ELR (cell line): ENCODE results near the gene LPGAT1.
"Not testable (repeated sequence)": the region's sequence is repeated elsewhere in the genome, so short reads cannot be mapped to it uniquely, and the experiment has no call there.

Source experiments
- DNase-seq: peaks from one replicate; pipeline ENCODE4 v3.0.0-alpha.2; 2015; ENCODE audit warnings: low read depth

The LPGAT1 gene

GRCh38 chr1:211705467-211706091, 125.0 kb downstream of the LPGAT1 start:
- peak; percentile 10 for DNase-seq

GRCh38 chr1:211704543-211704942, 126.0 kb downstream of the LPGAT1 start:
- no peak for DNase-seq

- DNase-seq, result no peak
Observed at GRCh38 chr1:211703812-211704537, 126.6 kb downstream of the LPGAT1 start.

GRCh38 chr1:211701733-211702132, 128.8 kb downstream of the LPGAT1 start:
- DNase-seq, result no peak

- DNase-seq, result no peak
Observed at GRCh38 chr1:211699059-211699458, 131.5 kb downstream of the LPGAT1 start.

- DNase-seq, result peak; percentile 66
Observed at GRCh38 chr1:211698161-211699026, 132.2 kb downstream of the LPGAT1 start.

GRCh38 chr1:211697356-211697755, 133.2 kb downstream of the LPGAT1 start:
- no peak for DNase-seq

GRCh38 chr1:211695135-211695816, 135.3 kb downstream of the LPGAT1 start:
- no peak for DNase-seq

- DNase-seq, result not testable (repeated sequence)
Observed at GRCh38 chr1:211693911-211694310, 136.7 kb downstream of the LPGAT1 start.
